DMS79 (cell line): Measurements from ENCODE around the gene MRAP2.

Source experiments
- DNase-seq: peaks from one replicate; lab custom pipeline; 2025; lab: John Stamatoyannopoulos, UW

The MRAP2 gene

DNA sequence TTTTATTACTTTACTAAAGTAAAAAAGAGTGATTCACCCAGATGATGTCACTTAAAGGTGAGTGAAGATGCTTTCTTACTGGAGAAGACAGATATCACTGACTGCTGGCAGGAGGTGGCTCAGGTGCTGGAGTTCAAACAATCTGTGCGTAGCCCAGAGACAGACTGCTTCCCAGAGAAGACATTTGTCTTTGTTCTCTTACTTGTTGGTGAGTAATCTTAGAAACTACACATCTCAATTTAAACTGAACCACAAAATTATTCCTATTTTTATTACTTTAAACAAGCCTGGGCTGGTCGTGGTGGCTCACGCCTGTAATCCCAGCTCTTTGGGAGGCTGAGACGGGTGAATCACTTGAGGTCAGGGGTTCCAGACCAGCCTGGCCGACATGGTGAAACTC lies 101.7 kb downstream of the MRAP2 start:
- DNase-seq, result no peak

DNA sequence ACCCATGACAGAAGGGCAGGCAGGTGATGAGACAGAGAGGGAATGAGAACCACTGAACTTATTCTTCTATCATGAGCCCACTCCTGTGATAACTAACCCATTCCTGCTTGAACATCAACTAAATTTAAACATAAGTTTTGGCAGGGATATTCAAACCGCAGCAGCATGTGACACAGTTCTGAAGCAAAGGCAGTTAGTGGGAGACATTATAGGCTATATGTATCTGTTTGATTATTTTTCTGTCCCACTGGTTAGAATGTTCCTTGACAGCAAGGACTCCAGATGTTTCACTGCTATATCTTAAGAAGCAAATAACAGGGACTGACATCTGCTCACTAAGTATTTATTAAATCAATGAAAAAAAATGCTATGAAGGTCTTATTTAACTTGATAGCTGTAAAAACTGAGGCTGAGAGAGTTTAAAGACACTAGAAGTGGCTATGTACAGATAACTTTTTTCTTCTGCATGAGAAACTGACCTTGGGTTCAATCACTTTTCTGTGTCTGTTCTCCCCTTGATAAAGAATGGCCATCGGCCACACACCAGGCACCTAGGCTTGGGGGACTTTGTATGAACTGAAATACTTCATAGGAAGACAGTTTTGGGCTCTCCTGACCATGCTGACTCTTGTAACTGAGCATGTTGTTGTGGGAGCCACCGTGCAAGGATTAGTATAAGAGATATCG lies 102.9 kb downstream of the MRAP2 start:
- DNase-seq, result no peak

DNA sequence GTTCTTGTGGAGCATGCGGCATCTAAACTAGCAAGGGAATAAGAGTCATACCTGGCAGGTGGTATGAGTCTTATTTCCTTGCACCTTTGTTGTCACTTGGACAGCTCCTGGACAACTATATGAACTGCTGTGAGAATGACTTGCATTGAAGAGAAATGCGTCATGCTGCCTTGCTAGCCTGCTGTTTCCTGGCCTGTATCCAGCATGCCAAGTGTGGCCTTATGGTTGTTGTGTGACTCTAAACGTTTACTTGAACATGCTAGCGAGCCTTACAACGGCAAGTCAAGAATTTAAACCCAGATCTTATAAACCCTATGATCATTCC lies 103.4 kb downstream of the MRAP2 start:
- no peak for DNase-seq

DNA sequence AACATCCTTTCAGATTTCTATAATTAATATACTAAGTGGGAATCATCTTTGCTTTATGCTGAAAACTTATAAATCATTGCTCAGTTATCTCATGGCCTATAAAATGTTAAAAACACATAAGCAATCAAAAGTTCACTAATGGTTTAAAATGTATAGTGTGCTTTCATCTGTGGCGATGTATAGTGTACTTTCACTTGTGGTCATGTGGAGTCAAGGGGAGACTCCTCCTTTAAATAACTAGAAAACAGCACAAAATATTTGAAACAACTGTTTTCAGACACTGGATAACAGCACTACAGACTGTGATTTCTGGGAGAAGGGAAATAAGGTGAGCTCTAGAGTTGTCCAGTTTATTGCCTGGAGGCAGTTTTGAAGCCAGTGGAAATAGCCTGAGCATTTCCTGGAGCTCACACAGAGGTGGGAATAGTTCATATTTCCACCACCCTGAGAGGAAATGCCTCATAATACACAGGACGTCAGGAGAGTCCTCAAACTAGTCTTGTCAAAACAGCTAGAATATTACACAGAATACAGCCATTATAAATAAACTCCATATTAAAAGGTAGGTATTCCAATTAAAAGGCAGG lies 104.5 kb downstream of the MRAP2 start:
- no peak for DNase-seq

DNA sequence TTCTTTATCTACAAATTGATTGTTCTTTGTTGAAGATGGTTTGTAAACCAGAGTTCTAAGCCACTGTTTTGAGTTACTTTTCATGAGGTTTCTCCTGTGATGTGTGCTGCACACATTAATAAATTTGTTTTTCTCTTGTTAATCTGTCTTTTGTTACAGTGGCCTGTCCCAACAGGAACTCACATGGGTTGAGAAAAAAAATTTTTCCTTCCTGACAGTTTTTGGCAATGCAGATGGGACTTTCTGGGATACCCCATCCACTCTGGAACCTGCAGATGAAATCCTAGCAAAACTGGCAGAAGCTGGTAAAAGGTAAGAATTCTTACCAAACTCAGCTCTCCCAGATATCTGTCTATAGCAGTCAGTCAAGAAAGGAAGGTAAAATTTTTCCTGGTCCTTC lies 105.7 kb downstream of the MRAP2 start:
- no peak for DNase-seq
